ENCODE measurements around the gene METTL25.
A peak's percentile ranks its signal among the peaks of the same experiment; 100 is the strongest.

METTL25 gene

DNA sequence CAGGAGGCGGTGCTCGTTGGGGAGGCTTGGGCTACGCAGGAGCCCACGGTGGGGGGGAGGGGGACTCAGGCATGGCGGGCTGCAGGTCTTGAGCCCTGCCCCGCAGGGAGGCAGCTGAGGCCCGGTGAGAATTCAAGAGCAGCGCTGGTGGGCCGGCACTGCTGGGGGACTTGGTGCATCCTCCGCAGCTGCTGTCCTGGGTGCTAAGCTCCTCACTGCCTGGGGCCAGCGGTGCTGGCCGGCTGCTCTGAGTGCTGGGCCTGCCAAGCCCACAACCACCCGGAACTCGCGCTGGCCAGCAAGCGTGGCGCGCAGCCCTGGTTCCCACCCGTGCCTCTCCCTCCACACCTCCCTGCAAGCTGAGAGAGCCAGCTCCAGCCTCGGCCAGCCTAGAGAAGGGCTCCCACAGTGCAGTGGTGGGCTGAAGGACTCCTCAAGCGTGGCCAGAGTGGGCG lies 3.2 kb downstream of the METTL25 start:
- H3K27me3 ChIP-seq (ENCODE audit: low read depth, low read length): no peaks in the 10 kb centered on the region
- H3K79me2 ChIP-seq (ENCODE audit: low read length): peaks cover 50% of the 10 kb centered on the region
- H3K27ac ChIP-seq (ENCODE audit: low read length): no peak overlapping the region
- peaks cover 1% of the 10 kb centered on the region for H3K36me3 ChIP-seq (replicated peaks; ENCODE audit: low read depth, low read length)
- no peaks in the 10 kb centered on the region for H3K9me3 ChIP-seq (ENCODE audit: insufficient read depth, low read length)
- TF ChIP-seq, protein P1, sequence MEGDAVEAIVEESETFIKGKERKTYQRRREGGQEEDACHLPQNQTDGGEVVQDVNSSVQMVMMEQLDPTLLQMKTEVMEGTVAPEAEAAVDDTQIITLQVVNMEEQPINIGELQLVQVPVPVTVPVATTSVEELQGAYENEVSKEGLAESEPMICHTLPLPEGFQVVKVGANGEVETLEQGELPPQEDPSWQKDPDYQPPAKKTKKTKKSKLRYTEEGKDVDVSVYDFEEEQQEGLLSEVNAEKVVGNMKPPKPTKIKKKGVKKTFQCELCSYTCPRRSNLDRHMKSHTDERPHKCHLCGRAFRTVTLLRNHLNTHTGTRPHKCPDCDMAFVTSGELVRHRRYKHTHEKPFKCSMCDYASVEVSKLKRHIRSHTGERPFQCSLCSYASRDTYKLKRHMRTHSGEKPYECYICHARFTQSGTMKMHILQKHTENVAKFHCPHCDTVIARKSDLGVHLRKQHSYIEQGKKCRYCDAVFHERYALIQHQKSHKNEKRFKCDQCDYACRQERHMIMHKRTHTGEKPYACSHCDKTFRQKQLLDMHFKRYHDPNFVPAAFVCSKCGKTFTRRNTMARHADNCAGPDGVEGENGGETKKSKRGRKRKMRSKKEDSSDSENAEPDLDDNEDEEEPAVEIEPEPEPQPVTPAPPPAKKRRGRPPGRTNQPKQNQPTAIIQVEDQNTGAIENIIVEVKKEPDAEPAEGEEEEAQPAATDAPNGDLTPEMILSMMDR (IDR thresholded peaks at IDR 0.05; ENCODE audit: low read depth, low read length): no peak
- TF ChIP-seq EZH2phosphoT487 (IDR thresholded peaks at IDR 0.05; ENCODE audit: low read depth): no peak
- no peak overlapping the region for H3K4me2 ChIP-seq (ENCODE audit: low read length)
- no peak overlapping the region for H3K9ac ChIP-seq (ENCODE audit: low read length)
- no peak overlapping the region for H3K4me3 ChIP-seq (ENCODE audit: low read length)
- H2AFZ ChIP-seq (ENCODE audit: low read depth, low read length): no peak overlapping the region
- no peaks in the 10 kb centered on the region for H4K20me1 ChIP-seq (ENCODE audit: insufficient read depth, low read length)
- peaks cover 50% of the 10 kb centered on the region for H3K4me1 ChIP-seq (ENCODE audit: low read length)

DNA sequence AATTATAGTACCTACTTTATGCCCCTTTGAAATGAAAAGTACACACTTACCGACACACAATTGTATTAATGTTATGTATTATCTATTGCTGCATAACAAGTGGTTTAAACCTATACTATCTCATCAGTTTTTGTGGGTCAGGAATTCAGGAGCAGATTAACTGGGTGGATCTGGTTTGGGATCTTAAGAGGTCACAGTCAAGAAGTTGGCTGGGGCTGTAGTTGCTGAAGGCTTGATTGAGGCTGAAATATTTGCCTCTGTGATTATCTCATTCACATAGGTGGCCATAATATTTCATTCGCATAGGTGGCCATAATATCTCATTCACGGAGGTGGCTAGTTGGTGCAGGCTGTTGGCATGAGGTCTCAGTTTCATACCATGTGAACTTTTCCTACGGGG lies 5.7 kb downstream of the METTL25 start:
- Histone ChIP-seq H4K20me1 (ENCODE audit: insufficient read depth, low read length) (no peaks in the 10 kb centered on the region), H3K27ac (ENCODE audit: low read length) (peak overlapping the region; percentile 65), H3K79me2 (ENCODE audit: low read length) (peaks cover 40% of the 10 kb centered on the region)

DNA sequence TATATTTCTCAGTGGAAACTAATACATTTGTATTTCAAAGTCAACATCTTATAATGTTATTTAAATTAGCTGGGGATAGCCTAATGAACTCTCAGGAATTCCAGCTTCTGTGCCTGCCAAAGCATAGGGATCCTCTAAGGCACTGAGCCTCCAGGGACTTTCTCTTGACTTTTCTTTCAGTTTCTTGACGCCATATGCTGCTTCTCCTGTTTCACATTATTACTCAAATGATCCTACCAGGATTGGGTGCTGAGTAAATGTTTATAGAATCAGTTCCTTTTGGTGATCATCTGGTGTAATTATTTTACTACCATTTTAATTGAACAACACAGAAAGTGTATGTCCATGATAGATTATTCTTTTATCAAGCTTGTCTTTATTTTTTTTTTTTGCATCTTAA lies 7.9 kb downstream of the METTL25 start:
- peaks cover 30% of the 10 kb centered on the region for H3K79me2 ChIP-seq (ENCODE audit: low read length)
- peak overlapping the region; percentile 49 for H3K27ac ChIP-seq (ENCODE audit: low read length)
- H4K20me1 ChIP-seq (ENCODE audit: insufficient read depth, low read length): no peaks in the 10 kb centered on the region
- peak overlapping the region; percentile 28; the same call in 1 of the 2 replicates for H3K4me3 ChIP-seq (ENCODE audit: low read length)
- H3K4me2 ChIP-seq (ENCODE audit: low read length): peak overlapping the region; percentile 59
- no peaks in the 10 kb centered on the region for H3K27me3 ChIP-seq (ENCODE audit: low read depth, low read length)
- H3K36me3 ChIP-seq (replicated peaks; ENCODE audit: low read depth, low read length): no peaks in the 10 kb centered on the region
- peaks cover 49% of the 10 kb centered on the region for H3K4me1 ChIP-seq (ENCODE audit: low read length)
- TF ChIP-seq EZH2phosphoT487 (IDR thresholded peaks at IDR 0.05; ENCODE audit: low read depth): no peak
- TF ChIP-seq, protein P1 (IDR thresholded peaks at IDR 0.05; ENCODE audit: low read depth, low read length): no peak
- no peaks in the 10 kb centered on the region for H3K9me3 ChIP-seq (ENCODE audit: insufficient read depth, low read length)
- H3K9ac ChIP-seq (ENCODE audit: low read length): no peak overlapping the region
- H2AFZ ChIP-seq (ENCODE audit: low read depth, low read length): no peak overlapping the region

More for the DNA sequence above, 5.7 kb downstream of the METTL25 start:
- Histone ChIP-seq H3K4me3 (ENCODE audit: low read length) (no peak overlapping the region), H2AFZ (ENCODE audit: low read depth, low read length) (no peak overlapping the region), H3K9me3 (ENCODE audit: insufficient read depth, low read length) (no peaks in the 10 kb centered on the region), H3K4me2 (ENCODE audit: low read length) (peak overlapping the region; percentile 34), H3K36me3 (replicated peaks; ENCODE audit: low read depth, low read length) (no peaks in the 10 kb centered on the region), H3K4me1 (ENCODE audit: low read length) (peaks cover 58% of the 10 kb centered on the region), H3K27me3 (ENCODE audit: low read depth, low read length) (no peaks in the 10 kb centered on the region), H3K9ac (ENCODE audit: low read length) (no peak overlapping the region)
- TF ChIP-seq, protein P1 (IDR thresholded peaks at IDR 0.05; ENCODE audit: low read depth, low read length): no peak
- no peak for TF ChIP-seq EZH2phosphoT487 (IDR thresholded peaks at IDR 0.05; ENCODE audit: low read depth)

DNA sequence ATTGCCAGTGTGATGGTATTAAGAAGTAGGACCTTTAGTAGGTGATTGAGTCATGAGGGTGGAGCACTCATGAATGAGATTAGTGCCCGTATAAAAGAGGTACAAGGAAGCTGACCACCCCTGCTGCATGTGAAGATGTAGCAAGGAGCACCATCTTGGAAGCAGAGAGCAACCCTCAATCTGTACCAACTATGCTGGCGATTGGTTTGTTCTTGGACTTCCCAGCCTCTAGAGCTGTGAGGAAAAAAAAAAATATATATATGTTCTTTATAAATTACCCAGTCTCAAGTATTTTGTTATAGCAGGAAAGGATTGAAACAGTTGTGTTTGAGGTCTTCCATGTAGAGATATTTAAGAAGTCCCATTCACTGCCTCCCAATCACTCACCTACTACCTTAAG lies 16.9 kb downstream of the METTL25 start:
- Histone ChIP-seq H3K79me2 (ENCODE audit: low read length) (no peaks in the 10 kb centered on the region), H3K9ac (ENCODE audit: low read length) (no peak overlapping the region), H3K4me2 (ENCODE audit: low read length) (no peak overlapping the region), H3K27ac (ENCODE audit: low read length) (no peak overlapping the region), H3K9me3 (ENCODE audit: insufficient read depth, low read length) (no peaks in the 10 kb centered on the region), H3K36me3 (replicated peaks; ENCODE audit: low read depth, low read length) (peaks cover 14% of the 10 kb centered on the region), H2AFZ (ENCODE audit: low read depth, low read length) (no peak overlapping the region), H4K20me1 (ENCODE audit: insufficient read depth, low read length) (no peaks in the 10 kb centered on the region), H3K4me3 (ENCODE audit: low read length) (no peak overlapping the region), H3K27me3 (ENCODE audit: low read depth, low read length) (no peaks in the 10 kb centered on the region), H3K4me1 (ENCODE audit: low read length) (peaks cover 3% of the 10 kb centered on the region; the same call in 1 of the 2 replicates)
- TF ChIP-seq, protein P1 (IDR thresholded peaks at IDR 0.05; ENCODE audit: low read depth, low read length): no peak
- TF ChIP-seq EZH2phosphoT487 (IDR thresholded peaks at IDR 0.05; ENCODE audit: low read depth): no peak

Data from OCI-LY3 (cell line).